GM23248 (cell line): Measurements from ENCODE around the gene MVB12B. TPM values are rescaled to one million over a fixed set of nuclear protein-coding genes. Genes with fewer than 3 reads are reported as not detected.

Source experiments
- DNase-seq: peaks from one replicate; pipeline ENCODE4 v3.0.0-alpha.2; 2015
- H2AFZ ChIP-seq: fragments of 200-600 bp; sonication (generic); 2 replicates; pipeline ENCODE4 v1.6.1; 2016; ENCODE audit warnings: antibody characterized with exemption
- H3F3A ChIP-seq: fragments of 200-600 bp; sonication (generic); 2 replicates; pipeline ENCODE4 v1.6.1; 2016; ENCODE audit warnings: mild to moderate bottlenecking, antibody characterized with exemption, mixed run types; ENCODE audit not compliant: insufficient read depth
- H3K27ac ChIP-seq: fragments of 200-600 bp; sonication (generic); 2 replicates; pipeline ENCODE4 v1.5.1; 2016; ENCODE audit warnings: mild to moderate bottlenecking
- H3K27me3 ChIP-seq: fragments of 200-600 bp; sonication (generic); replicated peaks from 2 replicates; pipeline ENCODE4 v1.6.1; 2016; ENCODE audit warnings: mild to moderate bottlenecking; ENCODE audit not compliant: insufficient read depth
- H3K36me3 ChIP-seq: fragments of 200-600 bp; sonication (generic); 2 replicates; pipeline ENCODE4 v1.6.1; 2016; ENCODE audit warnings: low read depth, mild to moderate bottlenecking
- H3K4me1 ChIP-seq: fragments of 200-600 bp; sonication (generic); 2 replicates; pipeline ENCODE4 v1.6.1; 2016; ENCODE audit warnings: mild to moderate bottlenecking; ENCODE audit not compliant: insufficient read depth
- H3K4me2 ChIP-seq: fragments of 200-600 bp; sonication (generic); one replicate; pipeline ENCODE4 v1.6.1; 2016; ENCODE audit warnings: mild to moderate bottlenecking; ENCODE audit not compliant: unreplicated experiment
- H3K4me3 ChIP-seq: fragments of 200-600 bp; sonication (generic); 2 replicates; pipeline ENCODE4 v1.5.1; 2016; ENCODE audit warnings: mild to moderate bottlenecking
- H3K79me2 ChIP-seq: fragments of 200-600 bp; sonication (generic); 2 replicates; pipeline ENCODE4 v1.6.1; 2016; ENCODE audit warnings: mild to moderate bottlenecking; ENCODE audit not compliant: insufficient read depth
- H3K9ac ChIP-seq: fragments of 200-600 bp; sonication (generic); 2 replicates; pipeline ENCODE4 v1.6.1; 2016; ENCODE audit warnings: mild to moderate bottlenecking
- H3K9me2 ChIP-seq: fragments of 200-600 bp; sonication (generic); 2 replicates; pipeline ENCODE4 v1.6.1; 2016; ENCODE audit warnings: mixed run types, mild to moderate bottlenecking, moderate library complexity; ENCODE audit not compliant: insufficient read depth
- H3K9me3 ChIP-seq: fragments of 200-600 bp; sonication (generic); one replicate; pipeline ENCODE4 v1.6.1; 2017; ENCODE audit warnings: low read depth
- H4K20me1 ChIP-seq: fragments of 200-600 bp; sonication (generic); 2 replicates; pipeline ENCODE4 v1.6.0; 2016; ENCODE audit not compliant: insufficient read depth
- EZH2 ChIP-seq: fragments of 200-600 bp; sonication (generic); IDR thresholded peaks from 2 replicates; pipeline ENCODE4 v1.6.1; 2018; ENCODE audit warnings: antibody characterized with exemption, mild to moderate bottlenecking; ENCODE audit not compliant: insufficient read depth, poor library complexity, severe bottlenecking
- EZH2phosphoT487 ChIP-seq: fragments of 200-600 bp; sonication (generic); IDR thresholded peaks from 2 replicates; pipeline ENCODE4 v1.6.1; 2018; ENCODE audit warnings: antibody characterized with exemption, moderate library complexity, mild to moderate bottlenecking, low read depth; ENCODE audit not compliant: insufficient read depth
- WGBS, 2 experiments: methylation state at CpG; one replicate each; pipeline ENCODE4 v1.1.6; 2015 to 2017; ENCODE audit warnings: low lambda C conversion rate in 2 of 2, low coverage in 1 of 2; ENCODE audit errors: missing lambda C conversion rate in 2 of 2; 5-methylcytosine and 5-hydroxymethylcytosine counted together
- in situ Hi-C: fragments of 300-500 bp; cut with MboI; formaldehyde crosslinking; loops from 2 replicates; pipeline ENCODE4 v1.15.0; 2020
- polyA plus RNA-seq: library from polyadenylated mRNA; unstranded; fragments of >200 nt; fragmentation: Nextera tagmentation; extraction: Ambion mirVana; gene quantifications from 2 replicates; pipeline ENCODE4 v1.2.1, GENCODE V29; 2016
- total RNA-seq: library from RNA; depleted of rRNA; stranded (reverse); fragments of >200 nt; shearing (Covaris generic); gene quantifications from 2 replicates; pipeline ENCODE4 v1.2.3, GENCODE V29; 2014

The MVB12B gene
- total and polyA plus RNA-seq, 2 experiments from 2014 or later: 2.4 to 5.5 TPM

GRCh38 chr9:126380447-126380846 is 53.8 kb downstream of the MVB12B start:
- no peak for TF ChIP-seq EZH2phosphoT487
- TF ChIP-seq EZH2: no peak
- DNase-seq: no peak
- no peak overlapping the region for H3K27ac ChIP-seq
- 98 to 99% methylated on average over 10 of the region's 10 CpGs for WGBS, 2 experiments
- no peaks in the 10 kb centered on the region for H4K20me1 ChIP-seq
- H3K4me3 ChIP-seq: no peak overlapping the region
- no peaks in the 10 kb centered on the region for H3K27me3 ChIP-seq
- H3K4me2 ChIP-seq: no peak overlapping the region
- H3K9me3 ChIP-seq: no peaks in the 10 kb centered on the region
- H2AFZ ChIP-seq: no peak overlapping the region
- peaks cover 16% of the 10 kb centered on the region for H3K4me1 ChIP-seq
- H3K9me2 ChIP-seq: no peaks in the 10 kb centered on the region
- H3K36me3 ChIP-seq: no peaks in the 10 kb centered on the region
- no peak overlapping the region for H3K9ac ChIP-seq
- 0 out of 2 replicates have a peak, but pooled peaks cover 2% of the 10 kb centered on the region for H3K79me2 ChIP-seq
- peaks cover 6% of the 10 kb centered on the region for H3F3A ChIP-seq
- in situ Hi-C loops: no loop called here

GRCh38 chr9:126381195-126381594 is 54.6 kb downstream of the MVB12B start:
- no peak overlapping the region for H3K9ac ChIP-seq
- no peak overlapping the region for H3K27ac ChIP-seq
- no peaks in the 10 kb centered on the region for H4K20me1 ChIP-seq
- peaks cover 8% of the 10 kb centered on the region for H3K4me1 ChIP-seq
- H3K9me3 ChIP-seq: no peaks in the 10 kb centered on the region
- H3K36me3 ChIP-seq: no peaks in the 10 kb centered on the region
- H3K4me2 ChIP-seq: no peak overlapping the region
- H3K9me2 ChIP-seq: no peaks in the 10 kb centered on the region
- H3F3A ChIP-seq: no peaks in the 10 kb centered on the region
- in situ Hi-C loops: no loop called here
- no peak for DNase-seq
- 97 to 98% methylated on average over 6 of the region's 6 CpGs for WGBS, 2 experiments
- H3K4me3 ChIP-seq: no peak overlapping the region
- no peaks in the 10 kb centered on the region for H3K79me2 ChIP-seq
- no peak overlapping the region for H2AFZ ChIP-seq
- no peaks in the 10 kb centered on the region for H3K27me3 ChIP-seq
- TF ChIP-seq EZH2phosphoT487: no peak
- no peak for TF ChIP-seq EZH2

- peaks cover 6% of the 10 kb centered on the region for H3K4me1 ChIP-seq
- in situ Hi-C loops: no loop called here
- no peaks in the 10 kb centered on the region for H3K9me3 ChIP-seq
- no peak overlapping the region for H3K4me3 ChIP-seq
- H3K27me3 ChIP-seq: no peaks in the 10 kb centered on the region
- no peaks in the 10 kb centered on the region for H4K20me1 ChIP-seq
- H2AFZ ChIP-seq: no peak overlapping the region
- DNase-seq: no peak
- H3K4me2 ChIP-seq: no peak overlapping the region
- H3F3A ChIP-seq: no peaks in the 10 kb centered on the region
- no peaks in the 10 kb centered on the region for H3K79me2 ChIP-seq
- 76 to 77% methylated on average over 3 of the region's 3 CpGs for WGBS, 2 experiments
- H3K27ac ChIP-seq: no peak overlapping the region
- H3K9ac ChIP-seq: no peak overlapping the region
- TF ChIP-seq EZH2 (no peak), EZH2phosphoT487 (no peak)
- no peaks in the 10 kb centered on the region for H3K36me3 ChIP-seq
- H3K9me2 ChIP-seq: no peaks in the 10 kb centered on the region
These were observed 56.9 kb downstream of the MVB12B start for GRCh38 chr9:126383406-126384046.

- in situ Hi-C loops: no loop called here
These were observed 58.3 kb downstream of the MVB12B start for GRCh38 chr9:126384926-126385325.

GRCh38 chr9:126386088-126386487 is 59.5 kb downstream of the MVB12B start:
- 71 to 80% methylated on average over 5 of the region's 5 CpGs for WGBS, 2 experiments
- TF ChIP-seq EZH2phosphoT487: no peak
- TF ChIP-seq EZH2: no peak
- Histone ChIP-seq H3K27me3 (no peaks in the 10 kb centered on the region), H3F3A (no peaks in the 10 kb centered on the region), H3K9ac (no peak overlapping the region), H4K20me1 (no peaks in the 10 kb centered on the region), H3K36me3 (no peaks in the 10 kb centered on the region), H2AFZ (no peak overlapping the region), H3K4me2 (no peak overlapping the region), H3K9me3 (no peaks in the 10 kb centered on the region), H3K27ac (no peak overlapping the region), H3K4me3 (no peak overlapping the region), H3K79me2 (no peaks in the 10 kb centered on the region), H3K9me2 (no peaks in the 10 kb centered on the region), H3K4me1 (no peaks in the 10 kb centered on the region)
- in situ Hi-C loops: no loop called here
- peak; percentile 43 for DNase-seq

More at GRCh38 chr9:126384926-126385325, 58.3 kb downstream of the MVB12B start:
- 97 to 99% methylated on average over 7 of the region's 7 CpGs for WGBS, 2 experiments
- TF ChIP-seq EZH2phosphoT487: no peak
- TF ChIP-seq EZH2: no peak
- H3K36me3 ChIP-seq: no peaks in the 10 kb centered on the region
- H3K4me2 ChIP-seq: no peak overlapping the region
- no peaks in the 10 kb centered on the region for H3F3A ChIP-seq
- H3K9me3 ChIP-seq: no peaks in the 10 kb centered on the region
- no peaks in the 10 kb centered on the region for H4K20me1 ChIP-seq
- H3K27me3 ChIP-seq: no peaks in the 10 kb centered on the region
- no peak for DNase-seq
- H3K9me2 ChIP-seq: no peaks in the 10 kb centered on the region
- no peak overlapping the region for H3K27ac ChIP-seq
- no peak overlapping the region for H3K4me3 ChIP-seq
- no peak overlapping the region for H3K9ac ChIP-seq
- no peak overlapping the region for H2AFZ ChIP-seq
- no peaks in the 10 kb centered on the region for H3K79me2 ChIP-seq
- peaks cover 5% of the 10 kb centered on the region for H3K4me1 ChIP-seq
